OCI-LY7 (cell line): Measurements from ENCODE around the gene FAM13A. TPM values are rescaled to one million over a fixed set of nuclear protein-coding genes. Genes with fewer than 3 reads are reported as not detected.

Experiments used
- BruUV-seq: library from RNA; stranded (reverse); fragments of 400-500 nt; replicated peaks from 2 replicates; lab custom pipeline; 2021; lab: Mats Ljungman, UMichigan
- CTCF ChIA-PET: fragments of 300-600 bp; sonication (Branson Sonifier 250); formaldehyde crosslinking; loops from one replicate; lab custom pipeline; 2022; ENCODE audit warnings: antibody characterized with exemption; ENCODE audit not compliant: unreplicated experiment; lab: Charles Lee
- POLR2A ChIA-PET: fragments of 300-600 bp; sonication (Branson Sonifier 250); formaldehyde crosslinking; loops from one replicate; lab custom pipeline; 2022; ENCODE audit warnings: antibody characterized with exemption; lab: Charles Lee
- DNase-seq: peaks from one replicate; pipeline ENCODE4 v3.0.0-alpha.2; 2015; ENCODE audit warnings: low spot score
- H2AFZ ChIP-seq: fragments of 200-600 bp; sonication (generic), shearing (Covaris generic); 2 replicates; pipeline ENCODE4 v1.6.1; 2014; ENCODE audit warnings: mild to moderate bottlenecking, antibody characterized with exemption, low read length, moderate library complexity
- H3K27ac ChIP-seq: fragments of 200-600 bp; sonication (generic); 2 replicates; pipeline ENCODE4 v1.5.1; 2014; ENCODE audit warnings: mixed run types, low read depth, mild to moderate bottlenecking, moderate library complexity, low read length, inconsistent platforms; ENCODE audit not compliant: poor library complexity, severe bottlenecking
- H3K36me3 ChIP-seq: fragments of 200-600 bp; sonication (generic); 2 replicates; pipeline ENCODE4 v1.6.1; 2014; ENCODE audit warnings: mild to moderate bottlenecking, antibody characterized with exemption, low read length, moderate library complexity, mixed read lengths; ENCODE audit not compliant: insufficient read depth
- H3K4me1 ChIP-seq: fragments of 200-600 bp; sonication (generic); 2 replicates; pipeline ENCODE4 v1.5.1; 2014; ENCODE audit warnings: mild to moderate bottlenecking, low read length; ENCODE audit not compliant: insufficient read depth, poor library complexity, severe bottlenecking
- H3K4me2 ChIP-seq: fragments of 200-600 bp; sonication (generic); 2 replicates; pipeline ENCODE4 v1.6.1; 2014; ENCODE audit warnings: mild to moderate bottlenecking, low read length
- H3K4me3 ChIP-seq: fragments of 200-600 bp; sonication (generic); 2 replicates; pipeline ENCODE4 v1.5.1; 2014; ENCODE audit warnings: mild to moderate bottlenecking, low read depth, low read length; ENCODE audit not compliant: poor library complexity, severe bottlenecking
- H3K79me2 ChIP-seq: fragments of 200-600 bp; sonication (generic); 2 replicates; pipeline ENCODE4 v1.6.1; 2016; ENCODE audit warnings: low read depth, mild to moderate bottlenecking, low read length, moderate library complexity, mixed read lengths; ENCODE audit not compliant: insufficient read depth
- H3K9me2 ChIP-seq: fragments of 200-600 bp; sonication (generic); 2 replicates; pipeline ENCODE4 v1.6.1; 2016; ENCODE audit warnings: mild to moderate bottlenecking, low read length, mixed read lengths; ENCODE audit not compliant: insufficient read depth
- H3K9me3 ChIP-seq: fragments of 200-600 bp; sonication (generic); 2 replicates; pipeline ENCODE4 v1.6.1; 2014; ENCODE audit warnings: mild to moderate bottlenecking, mixed run types, low read length, mixed read lengths
- H4K20me1 ChIP-seq: fragments of 200-600 bp; sonication (generic); 2 replicates; pipeline ENCODE4 v1.6.1; 2014; ENCODE audit warnings: mild to moderate bottlenecking, antibody characterized with exemption, low read length, moderate library complexity, mixed read lengths; ENCODE audit not compliant: insufficient read depth
- EZH2phosphoT487 ChIP-seq: fragments of 200-600 bp; sonication (generic); IDR thresholded peaks from 2 replicates; pipeline ENCODE4 v1.6.1; 2018; ENCODE audit warnings: low read depth, borderline replicate concordance, mild to moderate bottlenecking, mixed run types, antibody characterized with exemption, low read length, moderate library complexity, mixed read lengths
- intact Hi-C: fragments of 100-400 bp; cut with micrococcal nuclease; formaldehyde crosslinking; loops from one replicate; pipeline ENCODE4 v1.10.0; 2022; ENCODE audit not compliant: unreplicated experiment
- total RNA-seq, 2 experiments: library from RNA; depleted of rRNA in 1 of 2; stranded (reverse); fragments of >200 nt in 1 of 2; shearing (Covaris generic) in 1 of 2; gene quantifications; 2 replicates each; pipeline ENCODE4 v1.2.3, GENCODE V29; 2014 to 2022
- TF ChIP-seq, protein P1 (sequence below): fragments of 200-600 bp; sonication (generic); conservative IDR thresholded peaks from 2 replicates; pipeline ENCODE4 v1.5.1; 2014; ENCODE audit warnings: mild to moderate bottlenecking, antibody characterized with exemption, low read length, moderate library complexity, mixed read lengths

The FAM13A gene
- total RNA-seq, 2 experiments from 2014 or later, result not detected

DNA sequence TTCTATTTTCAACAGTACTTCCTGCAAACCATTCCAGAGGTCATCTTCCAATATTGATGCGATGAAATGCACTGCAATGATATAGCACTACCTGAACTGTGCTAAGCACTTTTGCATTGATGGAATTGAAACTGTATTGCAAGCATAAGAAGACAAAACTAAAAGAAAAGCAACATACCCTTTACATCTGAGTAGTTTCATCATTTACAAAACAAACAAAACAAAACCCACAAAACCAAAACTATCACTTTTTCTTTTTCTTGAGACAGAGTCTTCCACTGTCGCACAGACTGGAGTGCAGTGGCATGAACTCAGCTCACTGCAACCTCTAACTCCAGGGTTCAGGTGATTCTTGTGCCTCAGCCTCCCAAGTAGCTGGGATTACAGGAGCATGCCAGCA is 239.2 kb downstream of the FAM13A start:
- ChIA-PET CTCF (no interaction called here), POLR2A (interaction anchor here (0.7 kb wide), 1 partner anchor 21 kb away, joined by 3 read pairs; no protein-coding TSS in a partner anchor)
- Histone ChIP-seq H4K20me1 (no peaks in the 10 kb centered on the region), H3K79me2 (no peaks in the 10 kb centered on the region), H3K9me3 (no peaks in the 10 kb centered on the region), H3K9me2 (no peaks in the 10 kb centered on the region), H3K4me2 (no peak overlapping the region), H3K27ac (no peak overlapping the region), H3K4me3 (no peak overlapping the region), H2AFZ (no peak overlapping the region), H3K4me1 (no peaks in the 10 kb centered on the region), H3K36me3 (no peaks in the 10 kb centered on the region)
- BruUV-seq, result no TSS peak
- intact Hi-C loops, result loop anchor here (2.0 kb wide), 1 partner anchor 205 kb away; no protein-coding TSS in a partner anchor
- TF ChIP-seq, protein P1, sequence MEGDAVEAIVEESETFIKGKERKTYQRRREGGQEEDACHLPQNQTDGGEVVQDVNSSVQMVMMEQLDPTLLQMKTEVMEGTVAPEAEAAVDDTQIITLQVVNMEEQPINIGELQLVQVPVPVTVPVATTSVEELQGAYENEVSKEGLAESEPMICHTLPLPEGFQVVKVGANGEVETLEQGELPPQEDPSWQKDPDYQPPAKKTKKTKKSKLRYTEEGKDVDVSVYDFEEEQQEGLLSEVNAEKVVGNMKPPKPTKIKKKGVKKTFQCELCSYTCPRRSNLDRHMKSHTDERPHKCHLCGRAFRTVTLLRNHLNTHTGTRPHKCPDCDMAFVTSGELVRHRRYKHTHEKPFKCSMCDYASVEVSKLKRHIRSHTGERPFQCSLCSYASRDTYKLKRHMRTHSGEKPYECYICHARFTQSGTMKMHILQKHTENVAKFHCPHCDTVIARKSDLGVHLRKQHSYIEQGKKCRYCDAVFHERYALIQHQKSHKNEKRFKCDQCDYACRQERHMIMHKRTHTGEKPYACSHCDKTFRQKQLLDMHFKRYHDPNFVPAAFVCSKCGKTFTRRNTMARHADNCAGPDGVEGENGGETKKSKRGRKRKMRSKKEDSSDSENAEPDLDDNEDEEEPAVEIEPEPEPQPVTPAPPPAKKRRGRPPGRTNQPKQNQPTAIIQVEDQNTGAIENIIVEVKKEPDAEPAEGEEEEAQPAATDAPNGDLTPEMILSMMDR, result no peak
- TF ChIP-seq EZH2phosphoT487, result no peak
- DNase-seq, result no peak

DNA sequence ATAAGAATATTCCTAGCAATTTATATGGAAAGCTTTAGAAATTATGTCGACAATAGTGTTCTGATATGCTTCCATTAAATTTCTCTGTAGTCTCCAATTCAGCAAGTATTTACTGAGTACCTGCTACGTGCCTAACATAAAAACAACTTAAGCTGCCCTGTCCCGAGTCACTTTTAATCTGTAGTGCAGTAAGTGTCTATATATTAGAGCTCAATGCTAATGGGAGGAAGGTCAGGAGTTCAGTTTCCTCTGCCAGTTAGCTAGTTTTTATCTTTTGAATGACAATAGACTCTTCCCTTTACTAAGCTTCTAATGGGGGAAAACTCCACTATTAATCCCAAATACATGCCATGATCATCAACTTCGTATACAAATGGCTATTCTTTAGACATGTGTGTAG is 240.6 kb downstream of the FAM13A start:
- POLR2A ChIA-PET, result interaction anchor here (0.7 to 0.8 kb wide), 2 partner anchors 36 to 206 kb away, joined by 3 read pairs; no protein-coding TSS in a partner anchor
- DNase-seq, result no peak
- no peak overlapping the region for H3K27ac ChIP-seq
- intact Hi-C loops, result no loop called here
- H3K4me3 ChIP-seq, result no peak overlapping the region
- no peak overlapping the region for H3K4me2 ChIP-seq
- no peak for TF ChIP-seq EZH2phosphoT487
- TF ChIP-seq, protein P1, result no peak
- H3K36me3 ChIP-seq, result no peaks in the 10 kb centered on the region
- no peaks in the 10 kb centered on the region for H4K20me1 ChIP-seq
- no peaks in the 10 kb centered on the region for H3K9me2 ChIP-seq
- H3K79me2 ChIP-seq, result no peaks in the 10 kb centered on the region
- BruUV-seq, result no TSS peak
- no peaks in the 10 kb centered on the region for H3K9me3 ChIP-seq
- CTCF ChIA-PET, result no interaction called here
- H2AFZ ChIP-seq, result no peak overlapping the region
- H3K4me1 ChIP-seq, result no peaks in the 10 kb centered on the region

DNA sequence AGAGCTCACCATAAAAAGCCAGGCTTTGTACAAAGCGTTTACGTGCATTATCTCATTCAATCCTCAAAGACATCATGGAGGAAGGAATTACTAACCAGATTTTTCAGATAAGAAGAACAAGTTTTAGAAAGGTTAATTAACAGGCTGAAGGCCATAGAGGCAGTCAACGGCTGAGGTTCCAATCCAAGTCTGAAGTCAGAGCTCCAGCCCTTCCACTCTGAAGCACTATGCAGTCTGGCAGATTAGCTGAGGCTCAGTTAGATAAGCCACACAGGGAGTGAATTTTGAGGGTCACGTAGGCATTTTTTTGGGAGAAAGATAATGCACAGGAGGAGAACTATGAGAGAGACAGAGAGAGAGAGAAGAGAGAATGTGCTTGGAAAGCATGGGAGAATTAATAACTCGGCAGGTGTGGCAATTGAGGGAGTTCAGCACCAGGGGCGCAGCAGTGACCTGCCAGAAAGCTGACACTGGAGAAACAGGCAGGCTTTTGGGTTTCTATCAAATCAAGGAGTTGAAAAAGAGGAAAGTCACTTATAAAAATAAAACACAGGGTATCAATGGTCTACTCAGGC is 242.9 kb downstream of the FAM13A start:
- Histone ChIP-seq H3K27ac (no peak overlapping the region), H3K36me3 (no peaks in the 10 kb centered on the region), H2AFZ (no peak overlapping the region), H4K20me1 (no peaks in the 10 kb centered on the region), H3K4me1 (no peaks in the 10 kb centered on the region), H3K79me2 (no peaks in the 10 kb centered on the region), H3K9me2 (no peaks in the 10 kb centered on the region), H3K4me3 (no peak overlapping the region), H3K9me3 (no peaks in the 10 kb centered on the region), H3K4me2 (no peak overlapping the region)
- CTCF ChIA-PET, result no interaction called here
- BruUV-seq, result no TSS peak
- POLR2A ChIA-PET, result no interaction called here
- TF ChIP-seq, protein P1, result peak; percentile 39; the same call in 1 of the 2 replicates
- TF ChIP-seq EZH2phosphoT487, result no peak
- intact Hi-C loops, result no loop called here
- no peak for DNase-seq
